GM12874 (cell line): ENCODE data around the gene ZNF330.

Experiments used
- TF ChIP-seq, protein P1 (sequence below): IDR thresholded peaks from 2 replicates; pipeline ENCODE4 v1.5.1; 2011; ENCODE audit warnings: low read depth, mild to moderate bottlenecking, control low read depth, low read length, moderate library complexity; ENCODE audit not compliant: insufficient read depth

Gene ZNF330

GRCh38 chr4:141248486-141248885 is 27.8 kb downstream of the ZNF330 start:
- TF ChIP-seq, protein P1, sequence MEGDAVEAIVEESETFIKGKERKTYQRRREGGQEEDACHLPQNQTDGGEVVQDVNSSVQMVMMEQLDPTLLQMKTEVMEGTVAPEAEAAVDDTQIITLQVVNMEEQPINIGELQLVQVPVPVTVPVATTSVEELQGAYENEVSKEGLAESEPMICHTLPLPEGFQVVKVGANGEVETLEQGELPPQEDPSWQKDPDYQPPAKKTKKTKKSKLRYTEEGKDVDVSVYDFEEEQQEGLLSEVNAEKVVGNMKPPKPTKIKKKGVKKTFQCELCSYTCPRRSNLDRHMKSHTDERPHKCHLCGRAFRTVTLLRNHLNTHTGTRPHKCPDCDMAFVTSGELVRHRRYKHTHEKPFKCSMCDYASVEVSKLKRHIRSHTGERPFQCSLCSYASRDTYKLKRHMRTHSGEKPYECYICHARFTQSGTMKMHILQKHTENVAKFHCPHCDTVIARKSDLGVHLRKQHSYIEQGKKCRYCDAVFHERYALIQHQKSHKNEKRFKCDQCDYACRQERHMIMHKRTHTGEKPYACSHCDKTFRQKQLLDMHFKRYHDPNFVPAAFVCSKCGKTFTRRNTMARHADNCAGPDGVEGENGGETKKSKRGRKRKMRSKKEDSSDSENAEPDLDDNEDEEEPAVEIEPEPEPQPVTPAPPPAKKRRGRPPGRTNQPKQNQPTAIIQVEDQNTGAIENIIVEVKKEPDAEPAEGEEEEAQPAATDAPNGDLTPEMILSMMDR: no peak

- TF ChIP-seq, protein P1: 0 out of 2 replicates have a peak, but pooled peaks have one; percentile 9
Observed at GRCh38 chr4:141254326-141254725, 33.6 kb downstream of the ZNF330 start.

GRCh38 chr4:141255016-141255415 is 34.3 kb downstream of the ZNF330 start:
- TF ChIP-seq, protein P1: no peak

DNA sequence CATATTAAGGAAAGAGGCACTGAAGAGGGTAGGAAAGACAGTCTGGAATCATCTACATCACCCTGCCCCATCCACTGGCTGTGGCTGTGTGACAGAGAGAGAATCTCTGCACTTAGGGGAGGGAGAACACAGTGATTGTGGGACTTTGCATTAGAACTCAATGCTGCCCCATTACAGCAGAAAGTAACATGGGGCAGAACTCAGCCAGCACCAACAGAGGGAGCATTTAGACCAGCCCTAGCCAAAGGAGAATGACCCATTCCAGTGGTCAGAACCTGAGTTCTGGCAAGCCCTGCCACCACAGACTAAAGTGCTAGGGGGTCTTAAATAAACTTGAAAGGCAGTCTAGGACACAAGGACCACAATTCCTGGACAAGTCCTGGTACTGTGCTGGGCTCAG is 37.9 kb downstream of the ZNF330 start:
- TF ChIP-seq, protein P1: no peak

- TF ChIP-seq, protein P1: no peak
Observed at GRCh38 chr4:141275834-141276233, 55.1 kb downstream of the ZNF330 start.

DNA sequence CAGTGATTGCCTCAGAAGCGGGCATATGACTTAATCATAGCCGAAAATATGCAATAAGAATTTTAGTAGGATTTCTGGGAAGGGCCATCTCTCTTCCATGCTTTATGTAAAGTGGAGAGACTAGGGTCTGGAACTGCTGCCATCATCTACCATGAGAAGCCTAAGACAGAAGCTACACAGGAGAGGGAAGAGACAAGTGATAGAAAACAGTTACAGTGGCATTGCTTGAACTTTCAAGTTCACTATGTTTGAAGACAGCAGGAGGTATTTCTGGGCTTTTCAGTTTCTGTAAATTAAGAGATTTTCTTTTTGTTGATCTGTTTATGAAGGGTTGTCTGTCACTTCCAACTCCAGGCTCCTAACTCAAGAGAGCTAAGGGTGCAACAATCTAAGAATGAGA is 62.5 kb downstream of the ZNF330 start:
- TF ChIP-seq, protein P1: no peak

- TF ChIP-seq, protein P1: no peak
Observed at GRCh38 chr4:141283563-141283962, 62.9 kb downstream of the ZNF330 start.
